Muscle of arm (tissue), 12 donors: Measurements from ENCODE around the gene BANP. TPM values are rescaled to one million over a fixed set of nuclear protein-coding genes. Genes with fewer than 3 reads are reported as not detected.
"Not testable (repeated sequence)": the region's sequence is repeated elsewhere in the genome, so short reads cannot be mapped to it uniquely, and the experiment has no call there.

Experiments
- DNase-seq: peaks from one replicate; pipeline ENCODE4 v3.0.0-alpha.2; 2013
- polyA plus RNA-seq, 12 donors: library from polyadenylated mRNA; unstranded; fragments of 120-200 nt; gene quantifications; one replicate each; pipeline ENCODE4 v1.2.1, GENCODE V29; 2013; ENCODE audit not compliant: insufficient read length in 12 of 12

BANP gene
- polyA plus RNA-seq, 12 donors = 11.5 to 33.2 (median 13.3) TPM; not detected in 1

DNA sequence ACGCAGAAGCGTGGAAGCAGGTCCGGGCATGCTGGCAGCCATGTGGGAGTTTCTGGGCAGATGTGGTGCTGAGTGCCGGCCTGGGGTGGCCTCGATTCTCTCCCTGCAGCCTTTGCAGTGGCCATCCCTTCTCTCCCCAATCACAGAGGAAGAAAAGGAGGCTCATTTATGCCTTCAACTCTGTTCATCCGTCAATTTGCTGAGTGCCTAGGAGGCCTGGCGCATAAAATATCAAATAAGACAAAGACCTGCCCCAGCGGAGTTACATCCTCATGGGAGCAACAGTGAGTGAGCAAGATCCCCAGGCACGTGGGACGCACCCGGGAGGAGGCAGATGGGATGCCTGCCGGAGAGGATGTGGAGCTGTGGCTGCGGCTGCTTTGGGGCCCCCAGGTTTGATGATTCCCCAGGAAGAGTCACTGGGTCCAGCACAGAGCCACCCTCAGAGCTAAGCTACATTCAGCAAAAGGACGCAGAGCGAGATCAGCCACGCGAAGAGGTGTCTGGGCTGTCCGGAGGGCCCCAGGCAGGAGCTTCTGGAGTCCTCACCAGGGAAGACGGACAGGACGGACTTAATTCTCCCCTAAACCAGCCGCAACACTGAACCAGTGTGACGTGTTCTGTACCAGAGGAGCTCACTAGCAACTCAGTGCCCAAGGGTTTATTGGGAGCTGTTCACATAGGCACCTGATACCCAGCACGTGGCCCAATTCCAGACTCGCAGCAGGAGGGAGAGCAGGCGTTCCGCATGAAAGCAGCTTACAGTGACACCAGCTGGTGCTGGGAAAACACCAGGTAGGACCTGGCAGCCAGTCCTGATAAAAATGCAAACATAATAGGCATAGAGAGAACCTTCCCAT, 26.2 kb upstream of the BANP start:
- DNase-seq = no peak

- no peak for DNase-seq
These were observed 24.7 kb upstream of the BANP start for GRCh38 chr16:87926246-87927194.

DNA sequence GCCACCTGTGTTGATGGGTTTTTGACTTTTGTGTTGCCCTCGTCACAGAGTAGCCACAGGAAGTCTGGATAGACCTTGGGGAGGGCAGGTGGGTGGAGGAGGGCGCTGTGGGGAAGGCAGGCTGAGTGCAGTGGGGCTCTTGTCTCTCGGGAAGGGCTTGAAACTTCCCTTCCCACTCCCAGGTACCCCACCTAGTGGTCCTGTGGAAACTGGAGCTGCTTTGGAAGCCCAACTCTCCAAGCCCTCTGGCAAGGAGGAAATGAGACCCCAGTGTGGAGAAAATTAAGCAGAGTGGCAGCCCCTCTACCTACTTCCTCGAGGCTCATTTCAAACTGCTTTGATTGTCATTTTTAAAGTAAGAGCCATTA, 24.1 kb upstream of the BANP start:
- no peak for DNase-seq

DNA sequence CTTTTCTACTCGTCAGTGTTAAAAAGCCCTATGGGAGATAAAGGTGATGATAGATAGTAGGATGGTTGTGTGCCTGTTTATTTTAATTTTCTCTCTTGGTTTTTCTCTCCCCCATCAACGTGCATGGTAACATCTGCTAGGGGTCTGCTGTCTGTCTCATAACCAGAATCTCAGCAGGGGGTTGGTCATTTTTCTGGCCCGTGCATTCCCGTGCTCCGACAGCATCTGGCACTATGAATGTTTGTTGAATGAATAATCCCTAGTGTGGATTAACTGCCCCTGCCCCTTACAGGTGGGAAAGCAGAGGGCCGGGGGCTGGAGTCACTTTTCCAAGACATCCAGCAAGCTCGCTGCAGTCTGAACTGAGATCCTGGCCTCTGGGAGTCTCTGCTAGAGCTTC, 21.2 kb upstream of the BANP start:
- no peak for DNase-seq

DNA sequence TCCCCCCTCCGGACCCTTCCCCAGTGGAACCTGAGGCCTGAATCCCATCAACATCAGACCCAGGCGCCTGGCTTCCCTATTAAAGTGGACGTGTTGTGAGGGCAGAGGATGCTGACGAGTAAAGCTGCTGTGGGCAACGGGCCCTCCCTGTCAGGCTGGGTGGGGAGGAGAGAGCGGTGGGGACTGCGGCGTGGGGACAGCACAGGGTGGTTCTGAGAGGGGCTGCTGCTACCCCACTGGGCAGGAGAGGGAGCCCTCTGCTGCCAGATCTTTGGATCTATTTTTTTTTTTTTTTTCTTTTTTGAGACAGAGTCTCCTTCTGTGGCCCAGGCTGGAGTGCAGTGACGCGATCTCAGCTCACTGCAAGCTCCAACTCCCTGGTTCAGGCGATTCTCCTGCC, 20.8 kb upstream of the BANP start:
- no peak for DNase-seq

GRCh38 chr16:87931504-87931903, 19.7 kb upstream of the BANP start:
- DNase-seq = no peak

GRCh38 chr16:87932475-87933139, 18.6 kb upstream of the BANP start:
- DNase-seq = not testable (repeated sequence)

GRCh38 chr16:87933140-87933495, 18.1 kb upstream of the BANP start:
- no peak for DNase-seq

GRCh38 chr16:87934752-87935425, 16.3 kb upstream of the BANP start:
- DNase-seq = not testable (repeated sequence)

DNA sequence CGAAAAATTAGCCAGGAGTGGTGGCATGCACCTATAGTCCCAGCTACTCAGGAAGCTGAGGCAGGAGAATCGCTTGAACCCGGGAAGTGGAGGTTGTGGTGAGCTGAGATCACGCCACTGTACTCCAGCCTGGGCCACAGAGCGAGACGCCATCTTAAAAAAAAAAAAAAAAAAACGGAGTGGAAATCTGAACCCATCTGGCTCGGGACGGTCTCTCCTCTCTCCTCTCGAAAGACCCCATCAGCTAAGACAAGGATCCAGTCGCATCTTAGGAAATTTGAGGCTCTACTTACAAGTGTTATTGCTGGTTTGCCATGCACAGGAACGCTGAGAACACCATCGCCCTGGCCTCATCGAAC, 15.2 kb upstream of the BANP start:
- DNase-seq = not testable (repeated sequence)

GRCh38 chr16:87936375-87937230, 14.6 kb upstream of the BANP start, which contains the start of gene CA5A:
CA5A (minus strand) TSS chr16:87936529; CDS start chr16:87936450, 79 bp downstream.
- DNase-seq = no peak

DNA sequence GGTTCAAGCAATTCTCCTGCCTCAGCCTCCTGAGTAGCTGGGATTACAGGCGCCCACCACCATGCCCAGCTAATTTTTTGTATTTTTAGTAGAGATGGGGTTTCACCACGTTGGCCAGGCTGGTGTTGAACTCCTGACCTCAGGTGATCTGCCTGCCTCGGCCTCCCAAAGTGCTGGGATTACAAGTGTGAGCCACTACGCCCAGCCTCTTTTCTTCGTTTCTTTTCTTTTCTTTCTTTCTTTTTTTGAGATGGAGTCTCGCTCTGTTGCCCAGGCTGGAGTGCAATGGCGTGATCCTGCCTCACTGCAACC, 14.0 kb upstream of the BANP start:
- DNase-seq = not testable (repeated sequence)

- no peak for DNase-seq
These were observed 12.8 kb upstream of the BANP start for GRCh38 chr16:87938412-87938949.

GRCh38 chr16:87939562-87940423, 11.4 kb upstream of the BANP start:
- DNase-seq = no peak

- no peak for DNase-seq
These were observed 8.6 kb upstream of the BANP start for GRCh38 chr16:87942680-87943079.

- peak; percentile 65 for DNase-seq
These were observed 5.7 kb upstream of the BANP start for GRCh38 chr16:87945351-87946042.

GRCh38 chr16:87946596-87947347, 4.5 kb upstream of the BANP start:
- DNase-seq = no peak
